ENCODE results near the gene CNBD2.

The CNBD2 gene

DNA sequence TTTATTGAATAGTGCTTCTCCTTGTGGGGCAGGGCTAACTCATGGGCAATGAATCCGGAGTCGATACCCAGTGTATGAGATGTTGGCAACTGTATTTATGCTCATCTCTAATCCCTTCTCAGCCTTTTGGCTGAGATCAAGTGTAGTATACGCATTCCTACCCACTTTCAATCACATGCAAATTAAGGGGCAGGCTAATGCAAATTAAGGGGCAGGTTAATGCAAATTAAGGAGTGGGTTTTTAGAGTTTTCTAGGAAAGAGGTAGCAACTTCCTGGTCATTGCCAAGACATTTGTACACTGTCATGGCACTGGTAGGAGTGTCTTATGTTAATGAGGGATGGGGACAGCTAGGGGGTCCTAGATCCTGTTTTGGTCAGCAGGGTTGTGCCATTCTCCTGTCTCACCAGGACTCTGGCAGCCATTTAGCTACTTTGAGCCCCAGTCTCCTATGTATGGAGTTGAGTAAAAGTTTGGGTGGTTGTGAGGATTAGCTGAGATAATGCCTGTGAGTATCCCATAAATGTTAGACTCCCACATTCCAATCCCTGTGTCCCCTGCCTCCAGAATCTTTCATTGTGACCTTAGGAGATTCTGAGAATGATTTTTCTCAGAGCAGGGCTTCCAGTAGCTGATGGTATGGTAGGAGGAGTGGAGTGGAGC lies at the start of gene CNBD2:
TSS of gene CNBD2 (plus strand) at position 612 of the 662 bp plus-strand sequence. CDS start 173 bp downstream, outside the sequence.
- H3K36me3 ChIP-seq = no peaks in the 10 kb centered on the region
- no peaks in the 10 kb centered on the region for H3K4me1 ChIP-seq (ENCODE audit: control insufficient read depth in 1 of 2, insufficient read depth in 1 of 2, low read depth in 1 of 2, low read length in 1 of 2)
- H3K9me3 ChIP-seq = no peaks in the 10 kb centered on the region
- peaks cover 10% of the 10 kb centered on the region for H3K27me3 ChIP-seq
- H3K27ac ChIP-seq = no peak within 1 kb of the TSS
- no peak within 1 kb of the TSS for H3K4me3 ChIP-seq (ENCODE audit: low read depth in 1 of 2, low read length in 1 of 2)
- TF ChIP-seq, protein P1, sequence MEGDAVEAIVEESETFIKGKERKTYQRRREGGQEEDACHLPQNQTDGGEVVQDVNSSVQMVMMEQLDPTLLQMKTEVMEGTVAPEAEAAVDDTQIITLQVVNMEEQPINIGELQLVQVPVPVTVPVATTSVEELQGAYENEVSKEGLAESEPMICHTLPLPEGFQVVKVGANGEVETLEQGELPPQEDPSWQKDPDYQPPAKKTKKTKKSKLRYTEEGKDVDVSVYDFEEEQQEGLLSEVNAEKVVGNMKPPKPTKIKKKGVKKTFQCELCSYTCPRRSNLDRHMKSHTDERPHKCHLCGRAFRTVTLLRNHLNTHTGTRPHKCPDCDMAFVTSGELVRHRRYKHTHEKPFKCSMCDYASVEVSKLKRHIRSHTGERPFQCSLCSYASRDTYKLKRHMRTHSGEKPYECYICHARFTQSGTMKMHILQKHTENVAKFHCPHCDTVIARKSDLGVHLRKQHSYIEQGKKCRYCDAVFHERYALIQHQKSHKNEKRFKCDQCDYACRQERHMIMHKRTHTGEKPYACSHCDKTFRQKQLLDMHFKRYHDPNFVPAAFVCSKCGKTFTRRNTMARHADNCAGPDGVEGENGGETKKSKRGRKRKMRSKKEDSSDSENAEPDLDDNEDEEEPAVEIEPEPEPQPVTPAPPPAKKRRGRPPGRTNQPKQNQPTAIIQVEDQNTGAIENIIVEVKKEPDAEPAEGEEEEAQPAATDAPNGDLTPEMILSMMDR (IDR thresholded peaks at IDR 0.05) = no peak

DNA sequence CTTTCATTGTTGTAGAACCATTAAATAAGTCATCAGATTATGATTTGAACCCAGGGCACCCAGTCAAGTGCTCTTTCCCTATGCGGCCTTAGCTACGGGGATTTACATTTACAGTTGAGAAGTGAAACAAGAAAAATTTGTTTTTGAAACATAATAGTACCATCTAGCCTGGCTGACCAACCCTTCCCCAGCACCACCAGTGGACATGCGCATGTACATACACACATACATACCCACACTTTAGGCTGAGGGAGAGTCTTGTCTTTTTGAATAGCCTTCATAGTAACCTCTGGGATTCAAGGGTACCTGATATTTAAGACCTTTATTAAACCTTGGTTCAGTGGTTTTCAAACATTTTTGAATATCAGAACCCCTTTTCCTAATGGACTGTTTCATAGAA lies 47.9 kb upstream of the CNBD2 start:
- peaks cover 72% of the 10 kb centered on the region for H3K36me3 ChIP-seq
- H3K27me3 ChIP-seq = no peaks in the 10 kb centered on the region
- no peak overlapping the region for H3K4me3 ChIP-seq (ENCODE audit: low read depth in 1 of 2, low read length in 1 of 2)
- no peak overlapping the region for H3K27ac ChIP-seq
- TF ChIP-seq, protein P1 (IDR thresholded peaks at IDR 0.05) = no peak
- H3K9me3 ChIP-seq = no peaks in the 10 kb centered on the region
- H3K4me1 ChIP-seq (ENCODE audit: control insufficient read depth in 1 of 2, insufficient read depth in 1 of 2, low read depth in 1 of 2, low read length in 1 of 2) = no peaks in the 10 kb centered on the region

DNA sequence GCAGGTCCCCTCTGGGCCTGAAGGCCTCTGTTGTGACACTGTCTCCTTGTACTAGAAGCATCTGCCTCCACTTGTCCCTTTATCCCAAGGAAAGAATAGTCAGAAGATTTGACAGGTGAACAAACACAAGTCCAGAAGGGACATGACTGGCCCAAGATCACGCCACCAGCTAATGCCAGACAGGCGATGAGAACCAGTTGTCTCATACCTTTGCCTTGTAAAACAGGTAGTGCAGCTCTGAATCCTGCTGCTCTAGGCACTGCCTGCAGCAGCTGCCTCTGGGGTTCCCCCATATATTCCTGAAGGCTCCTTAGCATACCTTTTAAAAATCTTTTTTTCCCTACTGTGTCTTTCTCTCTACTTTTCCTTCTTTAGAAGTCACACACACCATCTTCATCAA lies 39.1 kb upstream of the CNBD2 start:
- Histone ChIP-seq H3K9me3 (no peaks in the 10 kb centered on the region), H3K36me3 (peaks cover 65% of the 10 kb centered on the region), H3K4me1 (ENCODE audit: control insufficient read depth in 1 of 2, insufficient read depth in 1 of 2, low read depth in 1 of 2, low read length in 1 of 2) (no peaks in the 10 kb centered on the region), H3K27me3 (no peaks in the 10 kb centered on the region), H3K27ac (no peak overlapping the region), H3K4me3 (ENCODE audit: low read depth in 1 of 2, low read length in 1 of 2) (no peak overlapping the region)
- TF ChIP-seq, protein P1 (IDR thresholded peaks at IDR 0.05) = no peak

DNA sequence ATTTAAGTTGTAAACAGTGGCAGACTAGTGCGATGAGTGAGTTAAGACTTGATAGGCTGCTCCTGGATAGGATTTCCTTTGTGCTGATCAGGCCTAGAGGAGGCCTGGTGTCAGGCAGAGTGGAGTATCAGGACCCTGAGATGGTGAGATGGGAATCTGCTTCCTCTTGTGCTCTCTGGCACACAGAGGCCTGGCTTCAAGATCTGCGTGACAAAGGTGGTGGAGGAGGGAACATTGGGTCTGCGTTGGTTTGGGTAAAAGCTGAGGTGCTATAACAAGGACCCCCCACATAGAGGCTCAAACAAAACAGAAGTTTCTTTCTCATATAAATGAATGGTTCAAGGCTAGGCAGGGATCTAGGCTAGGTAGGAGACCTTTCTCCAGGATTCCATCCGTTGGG lies 34.3 kb upstream of the CNBD2 start:
- Histone ChIP-seq H3K27me3 (no peaks in the 10 kb centered on the region), H3K9me3 (no peaks in the 10 kb centered on the region), H3K27ac (no peak overlapping the region), H3K4me1 (ENCODE audit: control insufficient read depth in 1 of 2, insufficient read depth in 1 of 2, low read depth in 1 of 2, low read length in 1 of 2) (no peaks in the 10 kb centered on the region), H3K36me3 (peaks cover 73% of the 10 kb centered on the region), H3K4me3 (ENCODE audit: low read depth in 1 of 2, low read length in 1 of 2) (no peak overlapping the region)
- TF ChIP-seq, protein P1 (IDR thresholded peaks at IDR 0.05) = no peak

GRCh38 chr20:35939264-35939663 lies 29.1 kb upstream of the CNBD2 start:
- H3K4me1 ChIP-seq (ENCODE audit: control insufficient read depth in 1 of 2, insufficient read depth in 1 of 2, low read depth in 1 of 2, low read length in 1 of 2) = no peaks in the 10 kb centered on the region
- H3K27me3 ChIP-seq = no peaks in the 10 kb centered on the region
- H3K27ac ChIP-seq = no peak overlapping the region
- H3K4me3 ChIP-seq (ENCODE audit: low read depth in 1 of 2, low read length in 1 of 2) = no peak overlapping the region
- no peaks in the 10 kb centered on the region for H3K9me3 ChIP-seq
- H3K36me3 ChIP-seq = peaks cover 78% of the 10 kb centered on the region
- TF ChIP-seq, protein P1 (IDR thresholded peaks at IDR 0.05) = no peak

Measured in neutrophil (primary cell).